Activated T-cell treated with anti-CD3 and anti-CD28 coated beads, Interleukin-2, amount 50 U/mL, for 4 hours (primary cell): Measurements from ENCODE around the gene MTMR12. TPM values are rescaled to one million over a fixed set of nuclear protein-coding genes. Genes with fewer than 3 reads are reported as not detected.

Source experiments
- ATAC-seq, 2 donors: fragments of 200-7000 bp; cut with Tn5 transposase; one replicate each; pipeline ENCODE4 v1.10.0; 2021
- DNase-seq: peaks from one replicate; pipeline ENCODE4 v3.0.0-alpha.2; 2020
- H3K27me3 Mint-ChIP-seq: one replicate; pipeline ENCODE4 v1.8.0; 2021; ENCODE audit warnings: low read depth, mixed read lengths
- H3K36me3 Mint-ChIP-seq: one replicate; pipeline ENCODE4 v1.8.0; 2022; ENCODE audit warnings: mixed read lengths; ENCODE audit not compliant: insufficient read depth
- H3K4me1 Mint-ChIP-seq: one replicate; pipeline ENCODE4 v1.8.0; 2021; ENCODE audit warnings: low read depth, mixed read lengths
- H3K4me3 Mint-ChIP-seq: one replicate; pipeline ENCODE4 v1.8.0; 2021; ENCODE audit warnings: mild to moderate bottlenecking, moderate library complexity, mixed read lengths
- H3K9me3 Mint-ChIP-seq: one replicate; pipeline ENCODE4 v1.8.0; 2021; ENCODE audit warnings: mixed read lengths
- total RNA-seq, 3 donors: library from RNA; stranded (reverse); gene quantifications; one replicate each; pipeline ENCODE4 v1.2.1, GENCODE V29; 2021

MTMR12 gene, protein sequence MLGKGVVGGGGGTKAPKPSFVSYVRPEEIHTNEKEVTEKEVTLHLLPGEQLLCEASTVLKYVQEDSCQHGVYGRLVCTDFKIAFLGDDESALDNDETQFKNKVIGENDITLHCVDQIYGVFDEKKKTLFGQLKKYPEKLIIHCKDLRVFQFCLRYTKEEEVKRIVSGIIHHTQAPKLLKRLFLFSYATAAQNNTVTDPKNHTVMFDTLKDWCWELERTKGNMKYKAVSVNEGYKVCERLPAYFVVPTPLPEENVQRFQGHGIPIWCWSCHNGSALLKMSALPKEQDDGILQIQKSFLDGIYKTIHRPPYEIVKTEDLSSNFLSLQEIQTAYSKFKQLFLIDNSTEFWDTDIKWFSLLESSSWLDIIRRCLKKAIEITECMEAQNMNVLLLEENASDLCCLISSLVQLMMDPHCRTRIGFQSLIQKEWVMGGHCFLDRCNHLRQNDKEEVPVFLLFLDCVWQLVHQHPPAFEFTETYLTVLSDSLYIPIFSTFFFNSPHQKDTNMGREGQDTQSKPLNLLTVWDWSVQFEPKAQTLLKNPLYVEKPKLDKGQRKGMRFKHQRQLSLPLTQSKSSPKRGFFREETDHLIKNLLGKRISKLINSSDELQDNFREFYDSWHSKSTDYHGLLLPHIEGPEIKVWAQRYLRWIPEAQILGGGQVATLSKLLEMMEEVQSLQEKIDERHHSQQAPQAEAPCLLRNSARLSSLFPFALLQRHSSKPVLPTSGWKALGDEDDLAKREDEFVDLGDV
- total RNA-seq = 10 to 100 TPM; 19.9 to 23.9 (median 22.8) TPM

DNA sequence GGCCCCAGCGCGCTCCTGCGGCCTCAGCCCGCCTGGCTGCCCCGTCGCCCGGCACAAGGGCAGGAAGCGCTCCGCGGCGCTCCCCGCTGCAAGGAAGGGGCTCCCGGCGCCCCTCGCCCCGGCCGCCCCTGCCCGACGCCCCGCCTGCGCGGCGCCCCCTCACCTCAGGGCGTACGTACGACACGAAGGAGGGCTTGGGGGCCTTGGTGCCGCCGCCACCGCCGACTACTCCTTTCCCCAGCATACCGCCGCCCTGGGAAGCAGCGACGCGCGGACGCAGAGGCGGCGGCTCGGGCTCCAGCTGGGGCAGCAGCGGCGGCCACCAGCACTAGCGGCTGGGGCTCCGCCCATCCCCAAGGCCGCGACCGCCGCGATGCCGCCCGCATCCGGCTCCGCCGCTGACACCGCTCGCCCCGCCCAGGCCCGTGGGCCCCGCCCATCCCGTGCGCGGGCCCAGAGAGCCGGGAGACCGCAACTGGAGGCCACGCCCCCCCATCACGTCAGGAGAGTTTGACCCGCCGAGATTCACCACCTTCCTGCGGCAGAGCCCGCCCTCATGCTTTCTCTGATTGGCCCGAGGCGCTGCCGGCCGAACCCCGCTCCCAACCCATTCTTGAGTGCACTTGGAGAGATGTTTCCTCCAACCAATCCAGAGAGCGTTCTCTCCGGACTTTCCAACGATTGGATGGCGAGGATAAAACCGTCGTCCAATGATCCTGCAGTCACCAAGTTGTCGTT lies at the start of gene MTMR12:
TSS of gene MTMR12 (minus strand) at position 345 of the 738 bp plus-strand sequence. CDS start at position 244, 101 bp downstream.
- Mint-ChIP-seq H3K4me3 (peak within 1 kb of the TSS; percentile 93), H3K4me1 (peaks cover 31% of the 10 kb centered on the region), H3K9me3 (no peaks in the 10 kb centered on the region), H3K36me3 (peaks cover 2% of the 10 kb centered on the region), H3K27me3 (no peaks in the 10 kb centered on the region)
- ATAC-seq (peak; percentile 95 to 96), DNase-seq (peak; percentile 100)

DNA sequence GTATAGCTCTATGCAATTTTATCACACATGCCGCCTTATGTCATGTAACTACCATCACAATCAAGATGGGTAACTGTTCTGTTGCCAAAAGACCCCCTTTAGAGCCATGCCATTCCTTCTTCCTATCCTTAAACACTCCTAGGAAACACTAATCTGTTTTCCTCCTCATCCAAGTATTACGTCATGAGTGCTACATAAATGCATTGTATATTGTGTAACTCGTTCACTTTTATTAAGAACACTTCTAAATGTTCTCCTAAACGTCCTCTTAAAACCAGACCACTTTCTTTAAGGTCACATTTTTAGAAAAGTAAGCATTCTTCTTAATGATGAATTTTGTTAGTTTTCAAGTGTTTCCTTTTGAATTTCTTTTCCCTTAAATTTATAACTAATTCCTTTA lies 49.8 kb upstream of the MTMR12 start:
- DNase-seq = no peak
- Mint-ChIP-seq H3K36me3 (peaks cover 15% of the 10 kb centered on the region), H3K4me3 (no peak overlapping the region), H3K27me3 (no peaks in the 10 kb centered on the region), H3K9me3 (no peaks in the 10 kb centered on the region), H3K4me1 (peaks cover 3% of the 10 kb centered on the region)
- ATAC-seq = no peak

DNA sequence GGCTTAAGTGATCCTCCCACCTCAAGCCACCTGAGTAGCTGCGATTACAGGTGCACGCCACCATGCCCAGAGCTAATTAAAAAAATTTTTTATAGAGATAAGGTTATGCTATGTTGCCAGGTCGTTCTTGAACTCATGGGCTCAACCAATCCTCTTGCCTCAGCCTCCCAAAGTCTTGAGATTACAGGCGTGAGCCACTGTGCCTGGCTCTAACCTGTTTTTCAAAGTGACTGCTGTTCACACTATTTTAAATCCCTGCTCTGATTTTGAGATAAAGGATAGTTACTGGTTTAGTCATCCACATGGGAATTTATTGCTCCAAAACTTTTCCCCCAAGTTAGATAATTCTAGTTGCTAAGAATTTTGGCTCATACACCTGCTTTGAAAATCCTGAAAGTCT lies 48.2 kb upstream of the MTMR12 start:
- H3K4me3 Mint-ChIP-seq = no peak overlapping the region
- ATAC-seq (no peak), DNase-seq (no peak)
- peaks cover 3% of the 10 kb centered on the region for H3K4me1 Mint-ChIP-seq
- no peaks in the 10 kb centered on the region for H3K9me3 Mint-ChIP-seq
- peaks cover 14% of the 10 kb centered on the region for H3K36me3 Mint-ChIP-seq
- H3K27me3 Mint-ChIP-seq = no peaks in the 10 kb centered on the region

DNA sequence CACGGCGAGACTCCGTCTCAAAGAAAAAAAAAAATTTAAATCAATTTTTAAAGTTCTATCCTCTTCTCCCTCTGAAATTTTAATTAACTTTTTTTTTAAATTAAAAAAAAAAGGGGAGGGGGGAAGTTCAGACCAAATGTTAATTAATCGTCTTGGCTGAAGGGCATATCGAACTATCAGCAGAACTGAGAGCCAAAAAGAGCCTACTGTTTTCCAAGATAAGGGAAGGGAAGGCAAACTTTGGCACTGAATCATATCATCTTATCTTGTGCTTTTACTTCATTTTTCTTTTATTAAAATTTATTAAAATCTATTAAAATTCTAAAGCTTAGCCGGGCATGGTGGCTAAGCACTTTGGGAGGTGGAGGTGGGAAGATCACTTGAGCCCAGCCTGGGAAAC lies 45.9 kb upstream of the MTMR12 start:
- no peaks in the 10 kb centered on the region for H3K9me3 Mint-ChIP-seq
- H3K4me1 Mint-ChIP-seq = peaks cover 3% of the 10 kb centered on the region
- no peak for ATAC-seq
- no peak overlapping the region for H3K4me3 Mint-ChIP-seq
- H3K27me3 Mint-ChIP-seq = no peaks in the 10 kb centered on the region
- H3K36me3 Mint-ChIP-seq = peaks cover 21% of the 10 kb centered on the region
- no peak for DNase-seq

DNA sequence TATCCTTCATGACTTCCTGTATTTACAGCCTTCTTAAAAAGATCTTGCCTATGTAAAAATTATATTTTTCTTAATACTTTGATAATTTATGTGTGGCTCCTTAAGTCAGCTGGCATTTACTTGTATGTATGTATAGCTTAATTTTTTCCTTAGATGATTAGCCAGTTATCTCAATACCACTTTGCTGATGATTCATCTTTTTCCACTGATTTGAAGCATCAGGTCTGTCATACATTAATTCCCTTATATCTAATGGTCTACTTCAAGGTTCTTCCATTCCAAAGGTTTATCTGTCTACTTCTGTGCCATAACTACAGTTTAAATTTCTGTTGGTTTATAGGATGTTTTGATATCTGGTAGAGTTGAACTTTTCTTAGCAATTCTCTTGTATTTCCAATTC lies 44.9 kb upstream of the MTMR12 start:
- no peaks in the 10 kb centered on the region for H3K9me3 Mint-ChIP-seq
- H3K36me3 Mint-ChIP-seq = peaks cover 18% of the 10 kb centered on the region
- no peaks in the 10 kb centered on the region for H3K27me3 Mint-ChIP-seq
- DNase-seq (no peak), ATAC-seq (no peak)
- H3K4me1 Mint-ChIP-seq = peaks cover 3% of the 10 kb centered on the region
- no peak overlapping the region for H3K4me3 Mint-ChIP-seq

DNA sequence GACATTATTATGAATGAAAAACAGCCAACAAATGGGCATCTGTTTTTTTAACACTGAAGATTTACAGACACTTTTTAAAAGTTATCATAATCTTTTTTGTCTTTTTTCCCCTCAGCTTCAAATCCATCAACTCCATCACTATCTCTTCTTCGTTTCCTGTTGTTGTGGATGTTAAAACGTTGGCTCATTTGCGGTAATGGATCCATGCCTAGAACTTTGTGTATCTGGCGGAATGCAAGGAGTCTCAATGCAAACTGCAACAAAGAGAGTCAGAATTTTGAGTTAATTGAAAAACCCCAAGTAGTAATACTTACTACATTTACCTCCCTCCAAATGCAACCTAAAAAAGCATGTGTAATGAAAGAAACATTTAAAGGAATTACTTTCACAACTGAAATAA lies 42.9 kb upstream of the MTMR12 start:
- Mint-ChIP-seq H3K9me3 (no peaks in the 10 kb centered on the region), H3K27me3 (no peaks in the 10 kb centered on the region), H3K4me3 (no peak overlapping the region), H3K4me1 (peaks cover 3% of the 10 kb centered on the region), H3K36me3 (peaks cover 14% of the 10 kb centered on the region)
- ATAC-seq (no peak), DNase-seq (no peak)

DNA sequence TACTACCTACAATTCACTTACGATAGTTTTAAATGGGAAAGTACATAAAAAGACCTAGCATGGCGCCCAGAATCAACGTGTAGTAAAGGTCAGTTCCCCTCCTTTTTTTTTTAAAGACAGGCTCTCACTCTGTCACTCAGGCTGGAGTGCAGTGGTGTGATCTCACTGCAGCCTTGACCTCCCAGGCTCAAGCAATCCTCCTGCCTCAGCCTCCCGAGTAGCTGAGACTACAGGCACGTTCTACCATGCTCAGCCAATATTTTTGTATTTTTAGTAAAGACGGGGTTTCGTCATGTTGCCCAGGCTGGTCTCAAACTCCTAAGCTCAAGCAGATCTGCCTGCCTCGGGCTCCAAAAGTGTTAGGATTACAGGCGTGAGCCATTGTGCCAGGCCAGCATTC lies 40.7 kb upstream of the MTMR12 start:
- DNase-seq = no peak
- Mint-ChIP-seq H3K4me3 (no peak overlapping the region), H3K9me3 (no peaks in the 10 kb centered on the region), H3K4me1 (peaks cover 3% of the 10 kb centered on the region), H3K27me3 (no peaks in the 10 kb centered on the region), H3K36me3 (peaks cover 9% of the 10 kb centered on the region)
- no peak for ATAC-seq

DNA sequence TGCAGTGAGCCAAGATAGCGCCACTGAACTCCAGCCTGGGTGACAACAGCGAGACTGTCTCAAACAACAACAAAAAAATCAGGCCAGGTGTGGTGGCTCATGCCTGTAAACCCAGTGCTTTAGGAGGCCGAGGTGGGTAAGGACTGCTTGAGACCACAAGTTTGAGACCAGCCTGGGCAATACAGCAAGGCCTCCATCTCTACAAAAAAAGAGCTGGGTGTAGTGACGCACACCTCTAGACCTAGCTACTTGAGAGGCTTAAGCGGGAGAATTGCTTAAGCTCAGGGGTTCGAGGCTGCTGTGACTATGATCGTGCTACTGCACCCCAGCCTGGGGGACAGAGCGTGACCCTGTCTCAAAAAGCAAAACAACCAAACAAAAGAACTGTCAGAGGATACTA lies 39.9 kb upstream of the MTMR12 start:
- H3K27me3 Mint-ChIP-seq = no peaks in the 10 kb centered on the region
- H3K4me1 Mint-ChIP-seq = peaks cover under 1% of the 10 kb centered on the region
- H3K4me3 Mint-ChIP-seq = no peak overlapping the region
- ATAC-seq (no peak), DNase-seq (no peak)
- peaks cover 2% of the 10 kb centered on the region for H3K9me3 Mint-ChIP-seq
- peaks cover 9% of the 10 kb centered on the region for H3K36me3 Mint-ChIP-seq

DNA sequence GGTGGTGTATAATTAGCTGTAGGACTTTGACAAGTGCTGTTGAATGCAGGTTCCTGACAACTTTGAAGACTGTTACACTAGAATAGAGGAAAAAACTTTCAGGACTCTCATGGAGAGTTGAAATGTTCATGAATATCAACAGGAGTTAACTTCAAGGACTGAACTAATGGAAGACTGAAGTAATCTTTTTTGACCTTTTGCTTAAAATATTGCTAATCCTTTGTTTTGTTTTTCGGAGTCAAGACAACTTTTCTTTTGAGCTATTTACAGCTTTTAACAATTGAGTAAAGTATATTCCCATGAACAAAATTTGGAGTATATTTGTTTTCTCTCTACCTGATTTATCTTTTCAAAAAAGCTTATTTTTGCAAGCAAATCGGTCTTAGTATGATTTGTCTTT lies 34.1 kb upstream of the MTMR12 start:
- H3K36me3 Mint-ChIP-seq = peaks cover 2% of the 10 kb centered on the region
- H3K27me3 Mint-ChIP-seq = no peaks in the 10 kb centered on the region
- no peak for ATAC-seq
- no peak for DNase-seq
- H3K9me3 Mint-ChIP-seq = peaks cover 7% of the 10 kb centered on the region
- no peaks in the 10 kb centered on the region for H3K4me1 Mint-ChIP-seq
- no peak overlapping the region for H3K4me3 Mint-ChIP-seq

DNA sequence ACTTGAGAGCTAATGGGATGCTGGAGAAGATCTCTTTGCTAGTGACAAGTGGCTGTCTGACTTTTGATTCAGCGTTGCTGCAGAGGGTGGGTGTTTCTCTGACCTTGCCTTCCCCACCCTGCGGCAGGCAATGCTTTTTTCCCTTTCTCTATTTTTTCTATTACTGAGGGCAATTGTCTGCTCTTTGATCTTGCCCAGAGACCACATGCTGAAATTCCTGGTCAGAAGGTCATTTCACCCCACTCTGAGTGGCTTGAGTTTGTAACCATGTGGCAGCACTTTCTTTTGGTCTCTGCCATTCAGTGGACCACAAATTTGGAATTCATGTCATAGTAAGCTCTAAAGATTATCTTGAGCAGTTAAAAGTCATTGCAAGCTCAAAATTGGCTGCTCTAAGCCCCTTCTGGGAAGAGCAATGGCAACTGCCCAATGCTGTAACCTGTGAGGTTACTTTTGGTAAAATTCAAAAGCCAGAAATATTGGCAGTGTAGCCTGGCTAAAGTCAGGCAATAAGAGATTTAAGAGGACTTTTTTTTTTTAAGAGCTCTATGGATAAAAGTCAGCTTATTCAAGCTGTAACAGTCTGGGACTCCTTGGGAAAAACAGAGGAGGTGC lies 30.4 kb upstream of the MTMR12 start:
- DNase-seq = no peak
- no peaks in the 10 kb centered on the region for H3K27me3 Mint-ChIP-seq
- H3K4me1 Mint-ChIP-seq = no peaks in the 10 kb centered on the region
- peaks cover 12% of the 10 kb centered on the region for H3K9me3 Mint-ChIP-seq
- no peak overlapping the region for H3K4me3 Mint-ChIP-seq
- peaks cover 2% of the 10 kb centered on the region for H3K36me3 Mint-ChIP-seq
- ATAC-seq = no peak

DNA sequence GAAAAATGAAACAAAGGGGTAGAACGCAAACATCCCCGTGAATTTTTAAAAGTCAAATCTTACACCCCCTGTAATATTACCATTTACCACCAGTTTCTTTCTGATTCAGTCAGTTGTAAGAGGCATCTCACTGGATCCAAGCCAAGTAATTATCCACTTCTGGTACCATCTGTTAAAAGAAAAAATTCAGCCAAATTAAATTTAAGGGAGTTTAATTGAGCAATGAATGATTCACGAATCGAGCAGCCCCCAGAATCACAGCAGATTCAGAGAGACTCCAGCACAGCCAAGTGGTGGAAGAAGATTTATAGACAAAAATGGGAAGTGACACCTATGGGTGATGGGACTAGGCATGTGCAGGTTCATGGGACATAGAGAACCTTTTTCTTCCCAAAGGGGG lies 29.9 kb upstream of the MTMR12 start:
- H3K9me3 Mint-ChIP-seq = peaks cover 12% of the 10 kb centered on the region
- DNase-seq (no peak), ATAC-seq (no peak)
- H3K4me3 Mint-ChIP-seq = no peak overlapping the region
- H3K27me3 Mint-ChIP-seq = no peaks in the 10 kb centered on the region
- H3K4me1 Mint-ChIP-seq = no peaks in the 10 kb centered on the region
- peaks cover 2% of the 10 kb centered on the region for H3K36me3 Mint-ChIP-seq

DNA sequence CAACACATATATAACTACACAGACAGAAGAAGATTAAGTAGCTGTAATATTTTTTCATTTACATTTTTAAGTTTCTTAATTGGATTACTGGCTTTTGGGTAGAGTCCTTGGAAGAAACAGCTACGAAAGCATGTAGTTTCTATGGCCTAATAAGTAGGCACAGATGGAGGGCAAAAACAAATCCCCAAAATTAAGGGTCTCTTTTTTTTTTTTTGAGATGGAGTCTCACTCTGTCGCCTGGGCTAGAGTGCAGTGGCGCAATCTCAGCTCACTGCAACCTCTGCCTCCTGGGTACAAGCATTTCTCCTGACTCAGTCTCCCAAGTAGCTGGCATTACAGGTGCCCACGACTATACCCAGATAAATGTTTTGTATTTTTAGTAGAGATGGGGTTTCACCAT lies 27.1 kb upstream of the MTMR12 start:
- H3K36me3 Mint-ChIP-seq = no peaks in the 10 kb centered on the region
- peaks cover 8% of the 10 kb centered on the region for H3K9me3 Mint-ChIP-seq
- no peak overlapping the region for H3K4me3 Mint-ChIP-seq
- no peaks in the 10 kb centered on the region for H3K4me1 Mint-ChIP-seq
- DNase-seq (no peak), ATAC-seq (no peak)
- no peaks in the 10 kb centered on the region for H3K27me3 Mint-ChIP-seq

DNA sequence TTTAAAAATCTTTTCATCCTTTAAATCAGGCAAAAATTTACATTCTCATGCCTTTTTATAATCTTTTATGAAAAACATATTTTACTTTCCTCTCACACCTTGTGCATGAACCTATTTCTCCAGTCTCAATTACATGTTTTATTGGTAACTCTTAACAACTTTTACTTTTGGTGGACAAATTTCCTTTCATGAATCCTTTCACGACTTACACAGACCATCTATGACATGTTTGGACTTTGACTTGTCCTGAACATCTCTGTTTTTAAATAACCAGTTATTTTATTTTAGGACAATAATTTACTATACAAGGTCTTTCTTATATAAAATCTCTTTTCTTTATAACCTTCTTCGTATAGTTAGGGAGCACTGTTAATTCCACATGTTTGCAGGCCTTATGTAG lies 26.5 kb upstream of the MTMR12 start:
- Mint-ChIP-seq H3K27me3 (no peaks in the 10 kb centered on the region), H3K9me3 (peaks cover 8% of the 10 kb centered on the region), H3K36me3 (no peaks in the 10 kb centered on the region), H3K4me3 (no peak overlapping the region), H3K4me1 (no peaks in the 10 kb centered on the region)
- no peak for ATAC-seq
- no peak for DNase-seq

DNA sequence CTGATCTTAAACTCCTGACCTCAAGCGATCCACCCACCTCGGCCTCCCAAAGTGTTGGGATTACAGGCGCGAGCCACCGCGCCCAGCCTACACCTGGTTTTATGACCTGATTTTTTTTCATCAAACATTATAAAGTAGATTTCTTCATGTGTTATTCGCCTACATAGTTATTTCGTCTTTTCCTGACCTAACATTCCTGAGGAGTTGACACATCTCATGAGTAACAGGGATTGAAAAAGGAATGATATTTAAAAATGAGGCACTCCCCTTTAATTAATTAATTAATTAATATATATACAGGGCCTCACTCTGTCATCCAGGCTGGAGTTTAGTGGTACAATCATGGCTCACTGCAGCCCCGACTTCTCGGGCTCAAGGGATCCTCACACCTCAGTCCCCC lies 20.2 kb upstream of the MTMR12 start:
- no peaks in the 10 kb centered on the region for H3K4me1 Mint-ChIP-seq
- H3K36me3 Mint-ChIP-seq = no peaks in the 10 kb centered on the region
- ATAC-seq (no peak), DNase-seq (no peak)
- no peaks in the 10 kb centered on the region for H3K27me3 Mint-ChIP-seq
- H3K9me3 Mint-ChIP-seq = peaks cover under 1% of the 10 kb centered on the region
- H3K4me3 Mint-ChIP-seq = no peak overlapping the region
